Ecto neural progenitor cell (in vitro differentiated cells): ENCODE results near the gene ARID3A.
A peak's percentile ranks its signal among the peaks of the same experiment; 100 is the strongest.

Experiments
- DNase-seq: peaks from one replicate; pipeline ENCODE4 v3.0.0-alpha.2; 2018; ENCODE audit warnings: low spot score

Gene ARID3A

GRCh38 chr19:990119-990571 is 64.3 kb downstream of the ARID3A start:
- DNase-seq: no peak

- DNase-seq: no peak
These were observed 64.9 kb downstream of the ARID3A start for GRCh38 chr19:990746-991145.

GRCh38 chr19:991174-991931 is 65.5 kb downstream of the ARID3A start:
- DNase-seq: peak; percentile 81

GRCh38 chr19:991932-992669 is 66.3 kb downstream of the ARID3A start:
- DNase-seq: no peak

GRCh38 chr19:992670-993055 is 66.8 kb downstream of the ARID3A start:
- no peak for DNase-seq

GRCh38 chr19:993361-993830 is 67.6 kb downstream of the ARID3A start:
- no peak for DNase-seq

GRCh38 chr19:993831-994393 is 68.1 kb downstream of the ARID3A start:
- no peak for DNase-seq

GRCh38 chr19:994516-994915 is 68.7 kb downstream of the ARID3A start:
- DNase-seq: no peak

GRCh38 chr19:995051-995827 is 69.4 kb downstream of the ARID3A start:
- DNase-seq: no peak

GRCh38 chr19:996051-996838 is 70.4 kb downstream of the ARID3A start:
- no peak for DNase-seq

GRCh38 chr19:998064-998463 is 72.2 kb downstream of the ARID3A start:
- no peak for DNase-seq

- no peak for DNase-seq
These were observed 73.5 kb downstream of the ARID3A start for GRCh38 chr19:999379-999719.

- DNase-seq: peak; percentile 90
These were observed 74.3 kb downstream of the ARID3A start, which contains the start of gene GRIN3B for GRCh38 chr19:1000095-1000494. Gene GRIN3B, plus strand, starts transcription at chr19:1000419. Its CDS starts 19 bp downstream, at chr19:1000438.

- no peak for DNase-seq
These were observed 75.0 kb downstream of the ARID3A start for GRCh38 chr19:1000591-1001537.

- peak; percentile 84 for DNase-seq
These were observed 75.8 kb downstream of the ARID3A start for GRCh38 chr19:1001538-1002166.

GRCh38 chr19:1002600-1002999 is 76.8 kb downstream of the ARID3A start:
- no peak for DNase-seq

- no peak for DNase-seq
These were observed 77.4 kb downstream of the ARID3A start for GRCh38 chr19:1003283-1003682.

- DNase-seq: no peak
These were observed 78.5 kb downstream of the ARID3A start for GRCh38 chr19:1004204-1004802.
